ENCODE data around the gene SLC26A6.
A peak's percentile ranks its signal among the peaks of the same experiment; 100 is the strongest.

SLC26A6 gene

GRCh38 chr3:48609088-48610005, 25.9 kb downstream of the SLC26A6 start, which contains the start of gene UQCRC1:
Gene UQCRC1 (minus strand): TSS chr3:48609646. CDS start chr3:48609620, 26 bp downstream.
- Histone ChIP-seq H3K4me1 (ENCODE audit: control extremely low read depth in 1 of 4, control insufficient read depth in 4 of 4, insufficient read depth in 4 of 4, low read length in 3 of 4) (peaks cover 2 to 13% (median 9%) of the 10 kb centered on the region in 4 experiments), H3K27ac (ENCODE audit: insufficient read depth in 1 of 2, low read depth in 1 of 2, low read length in 2 of 2, poor library complexity in 1 of 2, severe bottlenecking in 2 of 2) (peak within 1 kb of the TSS; percentile 70 to 86), H3K4me3 (ENCODE audit: control insufficient read depth in 1 of 7, extremely low read depth in 1 of 7, insufficient read depth in 4 of 7, low read depth in 2 of 7, low read length in 6 of 7) (peak within 1 kb of the TSS; percentile 55 to 99 (median 92)), H3K9me3 (ENCODE audit: control extremely low read depth in 1 of 5, control insufficient read depth in 4 of 5, insufficient read depth in 2 of 5, low read depth in 1 of 5, low read length in 4 of 5) (no peaks in the 10 kb centered on the region), H3K36me3 (ENCODE audit: control insufficient read depth in 4 of 4, insufficient read depth in 4 of 4, low read length in 3 of 4) (peaks cover 4 to 24% (median 13%) of the 10 kb centered on the region in 4 experiments), H3K27me3 (replicated peaks in 2 of 5; ENCODE audit: control insufficient read depth in 4 of 5, insufficient read depth in 5 of 5, low read length in 4 of 5) (no peaks in the 10 kb centered on the region)
- POLR2A ChIA-PET = interaction anchor here (0.7 kb wide), 1 partner anchor 16 kb away, joined by 3 read pairs; no protein-coding TSS in a partner anchor
- DNase-seq = peak; percentile 89 to 95 (median 94)
- 3% methylated on average over 76 of the region's 86 CpGs for WGBS (ENCODE audit: insufficient coverage)
- CTCF ChIA-PET = interaction anchor here (1.4 kb wide), 1 partner anchor 25 kb away, joined by 3 read pairs; the partner anchor contains the start of gene SLC26A6

- H3K27ac ChIP-seq (ENCODE audit: insufficient read depth in 1 of 2, low read depth in 1 of 2, low read length in 2 of 2, poor library complexity in 1 of 2, severe bottlenecking in 2 of 2) = no peak overlapping the region
- peaks cover 2 to 13% (median 9%) of the 10 kb centered on the region in 4 experiments for H3K4me1 ChIP-seq (ENCODE audit: control extremely low read depth in 1 of 4, control insufficient read depth in 4 of 4, insufficient read depth in 4 of 4, low read length in 3 of 4)
- 98% methylated on average over 5 of the region's 5 CpGs for WGBS (ENCODE audit: insufficient coverage)
- ChIA-PET POLR2A (no interaction called here), CTCF (no interaction called here)
- peaks cover 6 to 43% (median 29%) of the 10 kb centered on the region in 4 experiments for H3K36me3 ChIP-seq (ENCODE audit: control insufficient read depth in 4 of 4, insufficient read depth in 4 of 4, low read length in 3 of 4)
- no peaks in the 10 kb centered on the region for H3K27me3 ChIP-seq (replicated peaks in 2 of 5; ENCODE audit: control insufficient read depth in 4 of 5, insufficient read depth in 5 of 5, low read length in 4 of 5)
- H3K9me3 ChIP-seq (ENCODE audit: control extremely low read depth in 1 of 5, control insufficient read depth in 4 of 5, insufficient read depth in 2 of 5, low read depth in 1 of 5, low read length in 4 of 5) = no peaks in the 10 kb centered on the region
- no peak overlapping the region for H3K4me3 ChIP-seq (ENCODE audit: control insufficient read depth in 1 of 7, extremely low read depth in 1 of 7, insufficient read depth in 4 of 7, low read depth in 2 of 7, low read length in 6 of 7)
- peak in 2 of 3 donors; percentile 23 to 26 for DNase-seq
Observed at GRCh38 chr3:48607519-48607918, 27.7 kb downstream of the SLC26A6 start.

GRCh38 chr3:48601622-48601994, 33.7 kb downstream of the SLC26A6 start:
- CTCF ChIA-PET = interaction anchor here (0.7 to 1.6 kb wide), 5 partner anchors 41 to 255 kb away, joined by 3 to 7 read pairs (median 3); no protein-coding TSS in a partner anchor
- 100% methylated on average over 2 of the region's 2 CpGs for WGBS (ENCODE audit: insufficient coverage)
- peaks cover 24 to 87% (median 63%) of the 10 kb centered on the region in 4 experiments for H3K36me3 ChIP-seq (ENCODE audit: control insufficient read depth in 4 of 4, insufficient read depth in 4 of 4, low read length in 3 of 4)

GRCh38 chr3:48600711-48601621, 34.3 kb downstream of the SLC26A6 start:
- H3K4me1 ChIP-seq (ENCODE audit: control extremely low read depth in 1 of 4, control insufficient read depth in 4 of 4, insufficient read depth in 4 of 4, low read length in 3 of 4) = no peaks in the 10 kb centered on the region
- H3K9me3 ChIP-seq (ENCODE audit: control extremely low read depth in 1 of 5, control insufficient read depth in 4 of 5, insufficient read depth in 2 of 5, low read depth in 1 of 5, low read length in 4 of 5) = no peaks in the 10 kb centered on the region
- H3K36me3 ChIP-seq (ENCODE audit: control insufficient read depth in 4 of 4, insufficient read depth in 4 of 4, low read length in 3 of 4) = peaks cover 24 to 86% (median 62%) of the 10 kb centered on the region in 4 experiments
- DNase-seq = no peak
- POLR2A ChIA-PET = no interaction called here
- H3K27me3 ChIP-seq (replicated peaks in 2 of 5; ENCODE audit: control insufficient read depth in 4 of 5, insufficient read depth in 5 of 5, low read length in 4 of 5) = peaks cover 0 to 9% (median 3%) of the 10 kb centered on the region in 5 experiments
- no peak overlapping the region for H3K4me3 ChIP-seq (ENCODE audit: control insufficient read depth in 1 of 7, extremely low read depth in 1 of 7, insufficient read depth in 4 of 7, low read depth in 2 of 7, low read length in 6 of 7)
- 96% methylated on average over 19 of the region's 19 CpGs for WGBS (ENCODE audit: insufficient coverage)
- H3K27ac ChIP-seq (ENCODE audit: insufficient read depth in 1 of 2, low read depth in 1 of 2, low read length in 2 of 2, poor library complexity in 1 of 2, severe bottlenecking in 2 of 2) = no peak overlapping the region
- CTCF ChIA-PET = interaction anchor here (1.4 kb wide), 1 partner anchor 41 kb away, joined by 7 read pairs; no protein-coding TSS in a partner anchor

More at GRCh38 chr3:48601622-48601994, 33.7 kb downstream of the SLC26A6 start:
- Histone ChIP-seq H3K4me1 (ENCODE audit: control extremely low read depth in 1 of 4, control insufficient read depth in 4 of 4, insufficient read depth in 4 of 4, low read length in 3 of 4) (no peaks in the 10 kb centered on the region), H3K9me3 (ENCODE audit: control extremely low read depth in 1 of 5, control insufficient read depth in 4 of 5, insufficient read depth in 2 of 5, low read depth in 1 of 5, low read length in 4 of 5) (no peaks in the 10 kb centered on the region), H3K4me3 (ENCODE audit: control insufficient read depth in 1 of 7, extremely low read depth in 1 of 7, insufficient read depth in 4 of 7, low read depth in 2 of 7, low read length in 6 of 7) (no peak overlapping the region), H3K27me3 (replicated peaks in 2 of 5; ENCODE audit: control insufficient read depth in 4 of 5, insufficient read depth in 5 of 5, low read length in 4 of 5) (peaks cover 0 to 3% (median 0%) of the 10 kb centered on the region in 5 experiments), H3K27ac (ENCODE audit: insufficient read depth in 1 of 2, low read depth in 1 of 2, low read length in 2 of 2, poor library complexity in 1 of 2, severe bottlenecking in 2 of 2) (no peak overlapping the region)
- DNase-seq = no peak
- POLR2A ChIA-PET = no interaction called here

- Histone ChIP-seq H3K9me3 (ENCODE audit: control extremely low read depth in 1 of 5, control insufficient read depth in 4 of 5, insufficient read depth in 2 of 5, low read depth in 1 of 5, low read length in 4 of 5) (no peaks in the 10 kb centered on the region), H3K4me3 (ENCODE audit: control insufficient read depth in 1 of 7, extremely low read depth in 1 of 7, insufficient read depth in 4 of 7, low read depth in 2 of 7, low read length in 6 of 7) (no peak overlapping the region), H3K27me3 (replicated peaks in 2 of 5; ENCODE audit: control insufficient read depth in 4 of 5, insufficient read depth in 5 of 5, low read length in 4 of 5) (peaks cover 0 to 21% (median 6%) of the 10 kb centered on the region in 5 experiments), H3K27ac (ENCODE audit: insufficient read depth in 1 of 2, low read depth in 1 of 2, low read length in 2 of 2, poor library complexity in 1 of 2, severe bottlenecking in 2 of 2) (no peak overlapping the region), H3K36me3 (ENCODE audit: control insufficient read depth in 4 of 4, insufficient read depth in 4 of 4, low read length in 3 of 4) (peaks cover 20 to 73% (median 52%) of the 10 kb centered on the region in 4 experiments), H3K4me1 (ENCODE audit: control extremely low read depth in 1 of 4, control insufficient read depth in 4 of 4, insufficient read depth in 4 of 4, low read length in 3 of 4) (peaks cover 0 to 8% (median 2%) of the 10 kb centered on the region in 4 experiments)
- WGBS (ENCODE audit: insufficient coverage) = 96% methylated on average over 4 of the region's 12 CpGs
- CTCF ChIA-PET = no interaction called here
- DNase-seq = no peak
- POLR2A ChIA-PET = interaction anchor here (0.5 kb wide), 1 partner anchor 43 kb away, joined by 3 read pairs; no protein-coding TSS in a partner anchor
Observed at GRCh38 chr3:48599509-48600285, 35.6 kb downstream of the SLC26A6 start.

- peaks cover 20 to 67% (median 47%) of the 10 kb centered on the region in 4 experiments for H3K36me3 ChIP-seq (ENCODE audit: control insufficient read depth in 4 of 4, insufficient read depth in 4 of 4, low read length in 3 of 4)
- H3K9me3 ChIP-seq (ENCODE audit: control extremely low read depth in 1 of 5, control insufficient read depth in 4 of 5, insufficient read depth in 2 of 5, low read depth in 1 of 5, low read length in 4 of 5) = no peaks in the 10 kb centered on the region
- POLR2A ChIA-PET = interaction anchor here (0.5 kb wide), 1 partner anchor 44 kb away, joined by 3 read pairs; no protein-coding TSS in a partner anchor
- no peak for DNase-seq
- H3K27ac ChIP-seq (ENCODE audit: insufficient read depth in 1 of 2, low read depth in 1 of 2, low read length in 2 of 2, poor library complexity in 1 of 2, severe bottlenecking in 2 of 2) = no peak overlapping the region
- CTCF ChIA-PET = no interaction called here
- peaks cover 0 to 12% (median 4%) of the 10 kb centered on the region in 4 experiments for H3K4me1 ChIP-seq (ENCODE audit: control extremely low read depth in 1 of 4, control insufficient read depth in 4 of 4, insufficient read depth in 4 of 4, low read length in 3 of 4)
- no peak overlapping the region for H3K4me3 ChIP-seq (ENCODE audit: control insufficient read depth in 1 of 7, extremely low read depth in 1 of 7, insufficient read depth in 4 of 7, low read depth in 2 of 7, low read length in 6 of 7)
- peaks cover 0 to 27% (median 12%) of the 10 kb centered on the region in 5 experiments for H3K27me3 ChIP-seq (replicated peaks in 2 of 5; ENCODE audit: control insufficient read depth in 4 of 5, insufficient read depth in 5 of 5, low read length in 4 of 5)
- 99% methylated on average over 9 of the region's 11 CpGs for WGBS (ENCODE audit: insufficient coverage)
Observed at GRCh38 chr3:48599077-48599501, 36.2 kb downstream of the SLC26A6 start.
